ENCODE results near the gene LAMC2. TPM values are rescaled to one million over a fixed set of nuclear protein-coding genes. Genes with fewer than 3 reads are reported as not detected.
A peak's percentile ranks its signal among the peaks of the same experiment; 100 is the strongest.

The LAMC2 gene
- total RNA-seq, 2 donors from 2014 or later: 9.3 to 11.6 TPM

DNA sequence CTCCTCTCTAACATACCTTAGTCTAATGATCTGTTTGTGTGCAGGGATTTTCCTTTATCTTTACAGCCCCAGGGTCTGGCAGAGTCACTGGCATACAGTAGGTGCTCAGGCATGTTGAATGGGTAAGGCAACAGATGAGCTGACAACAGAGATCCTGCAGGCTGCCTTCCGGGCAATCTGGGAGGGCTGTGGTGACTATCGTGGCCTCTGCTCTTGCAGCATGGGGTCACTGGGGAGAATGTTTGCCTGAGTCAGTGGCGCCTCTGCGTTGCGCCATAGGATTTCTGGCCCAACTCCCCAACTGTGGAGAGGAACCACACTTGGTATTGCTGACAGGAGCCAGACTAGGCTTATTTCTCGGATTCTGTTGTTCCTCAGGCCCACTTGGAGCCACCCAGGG is 93.8 kb downstream of the LAMC2 start:
- TF ChIP-seq POLR2A (IDR thresholded peaks at IDR 0.05): no peak
- TF ChIP-seq POLR2AphosphoS5 (IDR thresholded peaks at IDR 0.05): no peak
- TF ChIP-seq, protein P1, sequence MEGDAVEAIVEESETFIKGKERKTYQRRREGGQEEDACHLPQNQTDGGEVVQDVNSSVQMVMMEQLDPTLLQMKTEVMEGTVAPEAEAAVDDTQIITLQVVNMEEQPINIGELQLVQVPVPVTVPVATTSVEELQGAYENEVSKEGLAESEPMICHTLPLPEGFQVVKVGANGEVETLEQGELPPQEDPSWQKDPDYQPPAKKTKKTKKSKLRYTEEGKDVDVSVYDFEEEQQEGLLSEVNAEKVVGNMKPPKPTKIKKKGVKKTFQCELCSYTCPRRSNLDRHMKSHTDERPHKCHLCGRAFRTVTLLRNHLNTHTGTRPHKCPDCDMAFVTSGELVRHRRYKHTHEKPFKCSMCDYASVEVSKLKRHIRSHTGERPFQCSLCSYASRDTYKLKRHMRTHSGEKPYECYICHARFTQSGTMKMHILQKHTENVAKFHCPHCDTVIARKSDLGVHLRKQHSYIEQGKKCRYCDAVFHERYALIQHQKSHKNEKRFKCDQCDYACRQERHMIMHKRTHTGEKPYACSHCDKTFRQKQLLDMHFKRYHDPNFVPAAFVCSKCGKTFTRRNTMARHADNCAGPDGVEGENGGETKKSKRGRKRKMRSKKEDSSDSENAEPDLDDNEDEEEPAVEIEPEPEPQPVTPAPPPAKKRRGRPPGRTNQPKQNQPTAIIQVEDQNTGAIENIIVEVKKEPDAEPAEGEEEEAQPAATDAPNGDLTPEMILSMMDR (IDR thresholded peaks at IDR 0.05): no peak
- no peak for DNase-seq (ENCODE audit: low spot score)
- no peaks in the 10 kb centered on the region for H3K4me1 ChIP-seq (replicated peaks)
- H3K36me3 ChIP-seq: no peaks in the 10 kb centered on the region
- no peaks in the 10 kb centered on the region for H3K9me3 ChIP-seq
- no peak overlapping the region for H3K4me3 ChIP-seq
- intact Hi-C loops (cut with DNase I): loop anchor here (2.0 to 10.0 kb wide), 2 partner anchors 39 to 325 kb away; no protein-coding TSS in a partner anchor
- H3K27me3 ChIP-seq (replicated peaks; ENCODE audit: insufficient read depth): no peaks in the 10 kb centered on the region
- WGBS: 97% methylated on average over 6 of the region's 6 CpGs
- H3K27ac ChIP-seq: no peak overlapping the region

DNA sequence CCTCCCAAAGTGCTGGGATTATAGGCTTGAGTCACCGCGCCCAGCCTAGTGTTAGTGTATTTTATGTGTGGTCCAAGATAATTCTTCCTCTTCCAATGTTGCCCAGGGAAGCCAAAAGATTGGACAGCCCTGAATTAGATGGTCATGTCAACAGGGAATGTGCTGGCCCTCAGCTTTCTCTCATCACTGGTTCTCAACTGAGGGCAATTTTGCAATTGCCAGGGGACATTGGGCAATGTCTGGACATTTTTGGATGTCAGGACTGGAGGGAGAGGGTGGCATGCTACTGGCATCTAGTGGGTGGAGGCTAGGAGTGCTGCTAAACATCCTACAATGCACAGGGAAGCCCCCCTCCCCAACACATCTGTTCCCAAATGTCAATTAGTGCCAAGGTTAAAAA is 95.0 kb downstream of the LAMC2 start:
- DNase-seq (ENCODE audit: low spot score): no peak
- 94% methylated on average over 2 of the region's 2 CpGs for WGBS
- H3K27ac ChIP-seq: no peak overlapping the region
- H3K9me3 ChIP-seq: no peaks in the 10 kb centered on the region
- no peaks in the 10 kb centered on the region for H3K4me1 ChIP-seq (replicated peaks)
- H3K36me3 ChIP-seq: no peaks in the 10 kb centered on the region
- intact Hi-C loops (cut with DNase I): loop anchor here (1.0 to 10.0 kb wide), 3 partner anchors 38 to 324 kb away; no protein-coding TSS in a partner anchor
- H3K27me3 ChIP-seq (replicated peaks; ENCODE audit: insufficient read depth): no peaks in the 10 kb centered on the region
- TF ChIP-seq POLR2AphosphoS5 (IDR thresholded peaks at IDR 0.05) (no peak), POLR2A (IDR thresholded peaks at IDR 0.05) (no peak)
- TF ChIP-seq, protein P1 (IDR thresholded peaks at IDR 0.05): no peak
- H3K4me3 ChIP-seq: no peak overlapping the region

- TF ChIP-seq POLR2A (IDR thresholded peaks at IDR 0.05) (no peak), POLR2AphosphoS5 (IDR thresholded peaks at IDR 0.05) (peak; percentile 31)
- TF ChIP-seq, protein P1 (IDR thresholded peaks at IDR 0.05): peak; percentile 67 to 92 (median 88)
- WGBS: 11% methylated on average over 12 of the region's 12 CpGs
- no peak overlapping the region for H3K4me3 ChIP-seq
- intact Hi-C loops (cut with DNase I): loop anchor here (1.0 to 10.0 kb wide), 3 partner anchors 37 to 323 kb away; no protein-coding TSS in a partner anchor
- H3K27ac ChIP-seq: peak overlapping the region; percentile 10 to 39
- H3K9me3 ChIP-seq: no peaks in the 10 kb centered on the region
- DNase-seq (ENCODE audit: low spot score): peak; percentile 86
- H3K36me3 ChIP-seq: no peaks in the 10 kb centered on the region
- H3K4me1 ChIP-seq (replicated peaks): no peaks in the 10 kb centered on the region
- no peaks in the 10 kb centered on the region for H3K27me3 ChIP-seq (replicated peaks; ENCODE audit: insufficient read depth)
These were observed 95.6 kb downstream of the LAMC2 start for GRCh38 chr1:183281553-183282091.

DNA sequence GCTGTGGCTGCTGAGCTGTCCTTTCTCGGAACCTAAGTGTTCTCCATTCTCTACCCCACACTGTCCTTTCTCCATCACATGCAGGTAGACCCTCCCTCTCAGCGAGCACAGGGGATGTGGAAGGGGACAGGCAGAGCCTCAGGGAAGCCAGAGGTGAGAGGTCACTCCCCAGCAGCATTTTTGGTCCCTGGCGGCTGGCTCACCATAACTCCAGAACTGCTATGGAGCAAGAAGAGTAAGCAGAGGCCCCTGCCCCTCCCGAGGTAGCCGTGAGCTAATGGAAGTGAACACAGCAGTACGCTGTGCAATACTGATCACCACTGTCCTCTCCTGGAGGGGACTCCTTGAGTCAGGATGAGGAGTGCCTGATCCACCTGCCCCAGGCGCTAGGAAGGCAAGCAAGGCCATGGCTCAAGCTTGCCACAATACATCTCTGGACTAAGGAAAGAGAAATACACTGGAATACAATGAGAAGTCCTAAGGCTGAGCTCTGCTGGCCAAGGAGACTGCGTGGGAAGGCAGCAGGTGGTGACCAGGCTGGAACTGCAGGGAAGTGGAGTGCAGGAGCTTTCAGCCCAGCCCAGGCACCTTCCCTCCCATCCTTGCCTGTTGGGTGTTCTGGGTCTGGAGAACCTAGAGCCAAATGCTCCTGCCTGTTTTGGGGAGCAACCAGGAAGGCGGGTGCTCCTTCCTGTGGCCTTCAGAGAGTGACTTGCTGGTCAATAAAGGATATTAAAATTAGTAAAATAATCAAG is 96.2 kb downstream of the LAMC2 start:
- Histone ChIP-seq H3K27ac (peak overlapping the region; percentile 10 to 39), H3K27me3 (replicated peaks; ENCODE audit: insufficient read depth) (no peaks in the 10 kb centered on the region), H3K9me3 (no peaks in the 10 kb centered on the region), H3K4me3 (no peak overlapping the region), H3K4me1 (replicated peaks) (no peaks in the 10 kb centered on the region), H3K36me3 (no peaks in the 10 kb centered on the region)
- no peak for DNase-seq (ENCODE audit: low spot score)
- TF ChIP-seq POLR2A (IDR thresholded peaks at IDR 0.05) (no peak), POLR2AphosphoS5 (IDR thresholded peaks at IDR 0.05) (no peak)
- TF ChIP-seq, protein P1 (IDR thresholded peaks at IDR 0.05): no peak
- 72% methylated on average over 9 of the region's 9 CpGs for WGBS
- intact Hi-C loops (cut with DNase I): loop anchor here (10.0 kb wide), 1 partner anchor 323 kb away; no protein-coding TSS in a partner anchor

Data from prostate gland (tissue), 2 donors.